ENCODE measurements around the gene IGFBP5.

Gene IGFBP5

DNA sequence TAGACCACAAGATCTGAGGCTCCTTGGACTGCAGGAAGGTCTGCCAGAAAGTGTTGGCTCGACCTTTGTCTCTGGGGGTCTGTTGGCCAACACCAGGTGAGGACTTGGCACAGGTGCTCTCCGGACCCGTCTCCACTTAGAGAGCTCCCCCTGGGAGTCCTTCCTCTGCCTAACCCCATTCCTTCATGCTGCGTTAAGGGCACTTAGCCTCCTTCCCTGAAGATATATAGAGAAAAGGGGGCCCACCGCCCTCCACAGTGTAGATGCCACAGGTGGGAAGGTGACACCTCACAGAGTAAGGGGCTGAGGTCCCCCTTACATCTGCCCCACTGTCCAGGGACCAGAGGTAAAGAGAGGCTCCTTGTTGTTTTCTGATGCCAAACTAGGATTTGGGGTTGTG lies 8.2 kb downstream of the IGFBP5 start:
- DNase-seq: no peak

GRCh38 chr2:216685327-216685875 lies 9.9 kb downstream of the IGFBP5 start:
- DNase-seq: no peak

DNA sequence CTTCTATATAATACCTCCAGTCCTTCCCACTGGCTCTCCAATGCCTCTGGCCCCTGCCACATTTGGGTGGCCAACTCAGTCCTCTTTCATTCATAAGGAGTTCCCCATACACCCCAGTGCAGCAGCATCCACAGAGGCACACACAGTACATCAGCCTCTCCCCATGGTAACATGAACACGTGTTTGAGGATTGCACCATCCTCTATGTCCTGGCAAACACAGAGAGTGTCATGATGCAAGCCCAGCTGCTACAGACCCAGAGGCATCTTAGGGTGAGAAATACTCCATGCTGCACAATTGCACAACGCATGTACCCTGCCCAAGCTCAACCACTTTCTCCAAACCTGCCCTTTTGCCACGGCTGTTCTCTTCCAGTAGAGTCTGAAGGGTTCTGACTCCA lies 11.5 kb downstream of the IGFBP5 start:
- DNase-seq: no peak

GRCh38 chr2:216681683-216682082 lies 13.7 kb downstream of the IGFBP5 start:
- DNase-seq: no peak

- DNase-seq: no peak
These were observed 14.3 kb downstream of the IGFBP5 start for GRCh38 chr2:216680951-216681629.

DNA sequence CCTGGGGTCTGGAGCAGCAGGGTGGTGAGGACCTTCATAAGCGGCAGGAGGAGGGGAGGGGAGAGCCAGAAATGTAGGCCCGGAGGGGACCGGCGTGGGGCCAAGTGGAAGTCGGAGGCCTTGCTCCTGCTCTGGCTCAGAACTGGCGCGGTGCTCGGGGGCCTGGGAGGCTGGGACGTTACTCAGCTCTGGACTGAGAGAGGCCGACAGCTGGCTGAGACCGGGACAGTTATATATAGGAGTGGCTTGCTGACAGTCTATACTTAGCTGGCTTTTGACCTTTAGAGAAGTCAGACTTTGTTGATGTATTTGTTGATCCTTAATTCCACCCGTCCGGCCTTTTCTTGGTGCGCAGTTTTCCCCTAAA lies 15.7 kb downstream of the IGFBP5 start:
- DNase-seq: no peak

DNA sequence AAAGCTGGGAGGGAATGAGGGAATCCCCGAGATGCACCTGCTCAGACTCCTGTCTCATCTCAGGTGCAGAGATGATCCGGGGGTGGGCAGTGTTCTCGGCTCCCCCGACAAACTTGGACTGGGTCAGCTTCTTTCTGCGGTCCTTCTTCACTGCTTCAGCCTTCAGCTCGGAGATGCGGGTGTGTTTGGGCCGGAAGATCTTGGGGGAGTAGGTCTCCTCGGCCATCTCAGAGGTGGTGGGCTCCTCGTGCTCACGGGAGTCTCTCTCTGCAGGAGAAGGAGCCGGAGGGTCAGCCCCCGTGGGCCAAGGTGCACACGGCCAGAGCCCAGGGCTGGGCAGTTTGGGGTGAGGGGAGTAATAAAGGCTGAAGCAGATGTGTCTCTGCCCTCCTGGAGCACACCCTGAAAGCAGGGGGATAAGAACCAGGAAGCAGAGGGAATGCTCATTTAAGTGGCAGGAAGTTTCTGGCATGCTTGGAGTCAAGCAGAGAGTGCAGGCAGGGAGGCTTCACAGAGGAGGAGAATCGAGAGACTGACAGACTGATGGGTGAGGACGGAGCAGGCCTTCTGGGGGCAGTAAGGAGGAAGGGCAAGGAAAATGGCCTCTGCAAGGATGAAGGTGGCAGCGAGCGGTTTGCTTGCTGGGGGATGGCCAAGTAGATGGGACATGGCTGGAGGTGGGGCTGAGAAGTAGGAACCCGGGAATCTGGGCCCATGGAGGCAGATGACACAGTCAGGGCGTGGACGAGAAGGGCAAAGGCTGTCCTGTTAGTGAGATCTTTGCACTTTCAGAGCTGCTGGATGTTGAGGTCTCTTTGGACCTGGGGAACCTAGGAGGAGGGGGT lies 16.3 kb downstream of the IGFBP5 start:
- DNase-seq: no peak

DNA sequence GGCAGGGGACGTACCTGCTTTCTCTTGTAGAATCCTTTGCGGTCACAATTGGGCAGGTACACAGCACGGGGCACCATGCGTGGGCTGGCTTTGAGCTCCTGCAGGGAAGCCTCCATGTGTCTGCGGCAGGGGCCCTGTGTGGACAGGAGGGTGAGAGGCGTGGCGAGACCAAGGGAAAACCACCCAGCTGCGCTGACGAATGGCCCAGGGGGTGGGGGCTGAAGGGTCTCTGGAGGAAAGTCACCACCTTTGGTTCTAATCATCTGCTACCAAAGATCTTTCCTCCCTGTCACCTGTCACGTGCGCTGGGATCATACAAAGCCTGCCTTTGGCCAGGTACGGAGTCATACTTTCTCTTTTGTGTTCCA lies 17.3 kb downstream of the IGFBP5 start:
- DNase-seq: no peak

GRCh38 chr2:216677439-216678097 lies 17.8 kb downstream of the IGFBP5 start:
- no peak for DNase-seq

DNA sequence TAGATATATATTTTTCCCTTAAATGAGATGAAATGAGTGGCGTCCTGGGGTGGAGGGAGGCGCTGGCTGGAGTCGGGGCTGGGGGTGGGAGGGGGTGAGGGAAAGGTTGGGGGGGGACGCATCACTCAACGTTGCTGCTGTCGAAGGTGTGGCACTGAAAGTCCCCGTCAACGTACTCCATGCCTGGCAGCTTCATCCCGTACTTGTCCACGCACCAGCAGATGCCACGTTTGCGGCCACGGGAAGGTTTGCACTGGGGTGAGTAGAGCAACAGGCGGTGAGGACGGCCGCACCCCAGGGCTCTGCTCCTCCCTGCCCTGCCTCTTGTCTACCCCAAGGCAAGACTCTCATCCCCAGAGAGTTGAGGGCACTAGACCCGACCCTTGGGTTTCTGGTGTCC lies 18.7 kb downstream of the IGFBP5 start:
- no peak for DNase-seq

- DNase-seq: no peak
These were observed 21.0 kb downstream of the IGFBP5 start for GRCh38 chr2:216674376-216674775.

- DNase-seq: no peak
These were observed 21.7 kb downstream of the IGFBP5 start for GRCh38 chr2:216673609-216674008.

DNA sequence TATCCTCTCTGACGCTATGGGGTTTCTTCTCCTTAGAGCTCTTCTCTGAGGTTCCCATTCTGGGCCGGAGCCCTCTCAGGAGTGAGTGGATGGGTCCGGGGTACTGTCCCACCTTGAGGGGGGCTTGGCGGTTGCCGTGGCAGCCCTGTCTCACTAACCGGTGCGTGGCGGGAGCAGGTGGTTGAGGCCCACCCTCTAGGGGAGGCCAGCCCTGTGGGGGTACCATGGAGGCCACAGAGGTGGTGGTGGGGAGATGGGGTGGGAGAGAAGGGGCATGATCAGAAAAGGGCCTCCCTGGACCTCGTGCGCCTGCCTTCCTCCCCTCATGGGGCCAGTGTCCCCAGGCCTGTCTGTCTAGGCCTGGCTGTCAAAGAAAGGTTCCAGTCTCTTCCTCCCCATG lies 22.3 kb downstream of the IGFBP5 start:
- DNase-seq: no peak

- DNase-seq: no peak
These were observed 22.9 kb downstream of the IGFBP5 start for GRCh38 chr2:216672466-216672865.

- no peak for DNase-seq
These were observed 23.5 kb downstream of the IGFBP5 start for GRCh38 chr2:216671791-216672343.

DNA sequence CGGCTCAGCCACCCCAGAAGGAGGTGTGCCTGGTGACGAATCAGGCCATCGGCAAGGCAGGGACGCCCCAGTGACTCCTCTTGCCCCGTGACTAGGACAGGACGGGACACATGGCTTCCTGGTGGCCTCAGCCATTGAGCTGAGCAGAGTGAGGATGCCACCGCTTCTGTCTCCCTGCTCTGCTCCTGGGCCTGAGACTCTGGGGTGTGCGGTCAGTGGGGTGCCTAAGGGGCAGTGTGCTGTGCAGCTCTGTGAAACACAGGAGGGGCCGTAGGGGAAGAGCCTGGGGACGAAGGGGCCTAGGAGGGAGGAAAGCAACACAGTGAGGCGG lies 24.3 kb downstream of the IGFBP5 start:
- DNase-seq: no peak

DNA sequence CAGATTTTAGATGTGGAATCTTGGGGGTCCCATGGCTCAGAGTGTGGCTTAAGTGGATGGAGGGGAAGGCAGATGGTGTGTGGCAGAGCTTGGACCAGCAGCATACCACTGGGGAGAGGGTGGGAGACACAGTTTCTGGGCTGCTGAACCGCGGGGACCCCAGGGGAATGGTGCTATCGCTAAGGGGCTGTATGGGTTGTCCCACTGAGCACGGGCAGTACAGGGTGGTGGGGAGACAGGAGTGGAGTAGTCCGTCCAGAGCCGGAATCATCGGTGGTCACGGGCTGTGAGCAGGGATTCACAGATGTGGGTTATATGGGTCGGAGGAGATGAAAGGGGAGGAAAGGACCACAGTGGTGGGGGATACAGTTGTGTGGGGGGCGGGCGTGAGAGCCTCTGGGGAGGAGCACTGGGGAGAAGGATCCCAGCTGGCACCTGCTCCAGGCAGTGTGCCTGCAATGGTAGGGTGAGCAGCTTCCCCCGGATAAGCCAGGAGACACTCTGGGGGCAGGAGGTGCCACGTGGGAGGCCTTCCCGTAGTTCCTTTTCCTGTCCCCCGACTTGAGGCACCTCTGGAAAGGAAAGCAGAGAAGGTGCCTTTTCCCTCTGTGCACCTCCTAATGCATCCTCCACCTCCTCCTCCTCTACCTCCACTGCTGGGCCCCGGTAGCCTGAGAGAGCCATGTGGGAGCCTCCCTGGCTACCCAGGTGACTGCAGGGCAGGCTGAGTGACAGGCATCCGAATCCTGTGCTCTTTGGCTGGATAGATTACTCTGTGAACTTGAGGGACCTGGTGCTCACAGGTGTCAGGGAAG lies 24.9 kb downstream of the IGFBP5 start:
- no peak for DNase-seq

DNA sequence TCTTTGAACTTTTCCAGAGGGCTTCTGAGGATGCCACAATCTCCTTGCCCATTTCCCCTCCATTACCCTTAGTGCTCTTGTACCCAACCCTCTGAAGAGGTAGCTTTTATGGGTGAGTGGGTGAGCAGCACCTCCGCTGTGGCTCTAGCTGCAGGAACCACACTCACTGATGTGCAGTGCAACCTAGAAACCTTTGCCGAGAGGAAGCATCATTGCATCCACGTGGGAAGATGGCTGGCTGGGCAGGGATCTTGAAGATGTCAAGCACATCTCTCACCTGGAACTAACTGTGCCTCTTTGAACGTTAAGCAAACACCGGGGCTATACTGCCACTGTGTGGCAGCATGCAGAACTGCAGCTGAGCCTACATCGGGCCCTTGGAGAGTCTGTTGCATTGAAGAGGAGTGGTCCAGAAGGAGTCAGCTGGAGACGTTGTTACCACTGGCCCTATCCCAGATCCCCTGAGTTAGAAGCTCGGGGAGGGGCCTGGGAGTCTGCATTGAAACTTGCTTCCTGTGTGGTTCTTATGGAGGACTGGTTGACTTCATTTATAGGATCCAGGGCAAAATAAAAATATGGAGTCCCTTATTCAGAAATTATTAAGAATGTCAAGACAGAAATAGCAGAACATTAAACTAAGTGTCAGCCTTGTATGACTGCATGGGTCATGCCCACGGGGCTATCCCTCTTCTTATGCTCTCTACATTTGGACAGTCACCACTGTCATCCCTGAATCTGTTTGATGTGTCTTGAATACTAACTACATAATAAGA lies 28.7 kb downstream of the IGFBP5 start:
- DNase-seq: peak; percentile 77

DNA sequence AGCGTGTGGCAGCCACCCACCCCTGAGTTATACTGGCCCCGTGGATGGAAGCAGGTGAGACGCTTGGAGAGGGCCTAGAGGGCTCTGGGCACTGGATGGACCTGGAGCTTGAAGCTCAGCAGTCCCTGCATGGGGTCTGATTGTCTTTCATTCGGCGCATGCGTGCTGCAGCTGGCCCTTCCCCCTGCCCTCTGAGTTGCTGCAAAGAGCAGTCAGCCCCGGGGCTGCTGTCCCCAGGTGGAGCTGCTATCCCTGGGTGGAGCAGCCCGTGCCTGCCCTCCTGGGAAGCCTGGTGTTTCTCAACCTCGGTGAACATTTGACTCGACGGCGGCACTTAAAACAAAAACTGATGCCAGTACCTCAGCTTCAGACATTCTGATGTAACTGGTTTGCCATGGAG lies 29.6 kb downstream of the IGFBP5 start:
- no peak for DNase-seq

DNA sequence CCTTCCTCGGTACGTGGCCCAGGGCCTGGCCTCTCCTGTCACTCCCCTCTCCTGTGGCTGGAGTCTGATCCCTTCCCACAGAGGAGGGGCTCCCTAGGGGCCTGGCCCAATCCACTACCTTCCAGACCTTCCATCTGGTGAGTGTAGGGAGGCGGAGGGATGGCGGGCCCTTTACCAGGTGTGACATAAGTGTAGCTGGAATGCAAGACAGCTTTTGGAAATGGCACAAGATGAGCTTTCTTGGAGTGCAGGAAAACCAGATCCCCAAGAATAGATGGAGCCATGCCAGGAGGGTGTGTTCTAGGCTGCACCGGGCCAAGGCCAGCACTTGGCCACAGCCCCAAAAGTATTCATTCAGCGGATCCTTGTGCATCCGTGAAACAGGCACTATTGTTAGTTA lies 30.1 kb downstream of the IGFBP5 start:
- no peak for DNase-seq

- DNase-seq: no peak
These were observed 30.7 kb downstream of the IGFBP5 start for GRCh38 chr2:216664593-216665034.

DNA sequence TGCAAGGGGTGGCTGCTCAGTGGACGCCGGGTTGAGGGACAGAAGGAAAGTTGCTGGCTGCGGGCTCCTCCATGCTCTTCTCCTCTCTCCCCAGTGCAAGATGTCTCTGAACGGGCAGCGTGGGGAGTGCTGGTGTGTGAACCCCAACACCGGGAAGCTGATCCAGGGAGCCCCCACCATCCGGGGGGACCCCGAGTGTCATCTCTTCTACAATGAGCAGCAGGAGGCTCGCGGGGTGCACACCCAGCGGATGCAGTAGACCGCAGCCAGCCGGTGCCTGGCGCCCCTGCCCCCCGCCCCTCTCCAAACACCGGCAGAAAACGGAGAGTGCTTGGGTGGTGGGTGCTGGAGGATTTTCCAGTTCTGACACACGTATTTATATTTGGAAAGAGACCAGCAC lies 31.5 kb downstream of the IGFBP5 start:
- DNase-seq: no peak

Data from activated CD4-positive, alpha-beta T cell treated with anti-CD3 and anti-CD28 coated beads, Interleukin-2, Interleukin-6, amounts not matched to agents 100 ng/mL and 50 ng/mL, durations not matched to agents 16 hours and 8 hours (primary cell).